ENCODE results near the gene PIBF1. TPM values are rescaled to one million over a fixed set of nuclear protein-coding genes. Genes with fewer than 3 reads are reported as not detected.
"Not testable (repeated sequence)": the region's sequence is repeated elsewhere in the genome, so short reads cannot be mapped to it uniquely, and the experiment has no call there.

PIBF1 gene
- 10 to 100 TPM; 23.0 to 27.2 TPM for total RNA-seq
- long read RNA-seq, donor 1, partial matches to known transcripts: 1 of 3 reads
- long read RNA-seq, donor 1, other reads (novel, unspliced or antisense): 1 of 3 reads
- long read RNA-seq, donor 2, partial matches to known transcripts: 6 of 15 reads
- long read RNA-seq, donor 2, other reads (novel, unspliced or antisense): 5 of 15 reads

DNA sequence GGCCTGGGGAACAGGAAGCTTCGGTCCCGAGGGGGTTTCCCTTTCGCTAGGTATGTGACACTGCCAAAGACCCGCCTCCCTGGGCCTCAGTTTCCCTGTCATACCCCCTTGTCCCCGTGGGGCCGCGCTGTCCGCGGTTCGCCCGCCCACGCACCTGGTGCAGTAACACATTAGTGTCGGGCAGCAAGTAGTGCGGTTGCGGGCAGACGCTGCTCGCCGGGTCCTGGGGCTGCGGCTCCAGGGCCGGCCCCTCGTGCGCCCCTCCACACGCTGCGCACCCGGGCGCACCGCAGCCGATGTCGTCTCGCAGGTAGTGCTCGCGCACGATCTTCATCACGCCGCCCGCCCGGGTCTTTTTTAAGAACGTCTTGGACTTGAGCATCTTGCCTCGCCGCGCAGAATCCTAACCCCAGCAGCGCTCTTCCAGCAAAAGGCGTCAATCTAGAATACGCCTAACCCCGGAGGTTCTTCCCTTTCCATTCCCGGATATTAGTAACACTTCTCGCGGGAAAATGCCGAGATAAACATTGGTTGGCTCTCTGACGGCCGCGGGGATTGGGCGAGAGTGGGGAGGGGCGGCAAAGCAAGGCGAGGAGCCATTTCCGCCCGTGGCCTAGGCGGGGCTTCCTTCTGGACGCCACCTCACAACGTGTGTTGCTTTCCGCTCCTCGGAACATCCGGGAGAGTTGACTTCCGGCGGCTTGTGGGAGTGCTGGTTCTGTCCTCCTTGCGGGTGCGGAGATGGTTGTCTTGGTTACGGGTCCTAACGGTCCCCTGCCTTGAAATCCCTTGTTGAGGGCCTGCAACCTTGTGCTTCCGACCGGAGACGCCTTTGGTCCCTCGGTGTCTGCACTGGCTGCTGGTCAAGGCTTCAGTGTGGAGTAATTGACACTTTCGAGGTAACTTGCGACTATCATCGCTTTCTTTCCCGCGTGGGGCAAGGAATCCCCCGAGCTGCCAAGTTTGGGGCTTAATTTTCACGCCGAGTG, at the start of gene PIBF1, which contains the start of gene DIS3:
Gene PIBF1, plus strand, starts transcription at position 683 of the 989 bp plus-strand sequence. CDS start 1,337 bp downstream, outside the sequence.
Gene DIS3, minus strand, starts transcription at position 450 of the 989 bp plus-strand sequence. Its CDS starts 68 bp downstream, at position 382.
- intact Hi-C loops (cut with DNase I): no loop called here

DNA sequence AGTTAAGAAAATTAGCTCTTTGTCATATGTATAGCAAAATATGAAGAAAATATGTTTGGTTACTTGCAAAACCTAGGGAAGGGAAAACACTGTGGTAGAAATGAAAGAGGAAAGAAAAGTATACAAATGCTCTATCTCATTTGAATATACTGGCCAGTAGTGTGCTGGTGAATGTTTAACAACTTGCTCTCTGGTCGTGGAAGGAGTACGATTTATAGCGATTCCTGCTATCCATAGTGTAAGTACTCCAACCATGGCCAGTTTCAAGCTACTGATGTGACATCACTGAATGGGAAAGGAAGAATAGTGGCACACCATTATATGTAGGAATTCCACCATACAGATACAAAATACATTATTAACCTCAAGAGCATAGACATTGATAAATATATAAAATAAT, 44.9 kb upstream of the PIBF1 start:
- no peak for DNase-seq (ENCODE audit: low spot score)
- intact Hi-C loops (cut with DNase I): no loop called here

More for the DNA sequence above, at the start of gene PIBF1, which contains the start of gene DIS3:
- peak; percentile 99 for DNase-seq (ENCODE audit: low spot score)

- DNase-seq (ENCODE audit: low spot score): no peak
- intact Hi-C loops (cut with DNase I): no loop called here
Measured at GRCh38 chr13:72740015-72740414, 41.9 kb upstream of the PIBF1 start.

- intact Hi-C loops (cut with DNase I): no loop called here
- DNase-seq (ENCODE audit: low spot score): no peak
Measured at GRCh38 chr13:72745260-72745659, 36.7 kb upstream of the PIBF1 start.

- intact Hi-C loops (cut with DNase I): no loop called here
Measured at GRCh38 chr13:72751220-72751619, 30.7 kb upstream of the PIBF1 start.

DNA sequence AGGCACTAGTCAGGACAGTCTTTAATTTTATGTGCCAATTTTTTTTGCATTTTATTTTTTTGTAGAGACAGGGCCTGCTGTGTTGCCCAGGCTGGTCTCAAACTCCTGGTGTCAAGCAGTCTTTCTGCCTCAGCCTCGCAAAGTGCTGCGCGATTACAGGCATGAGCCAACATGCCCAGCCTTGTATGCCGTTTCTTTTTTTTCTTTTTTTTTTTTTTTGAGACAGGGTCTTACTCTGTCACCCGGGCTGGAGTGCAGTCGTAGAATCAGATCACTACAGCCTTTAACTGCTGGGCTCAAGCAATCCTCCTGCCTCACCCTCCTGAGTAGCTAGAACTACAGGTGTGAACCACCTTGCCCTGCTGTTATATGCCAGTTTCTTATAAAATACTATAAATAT, 27.8 kb upstream of the PIBF1 start:
- intact Hi-C loops (cut with DNase I): no loop called here
- DNase-seq (ENCODE audit: low spot score): no peak

More at GRCh38 chr13:72751220-72751619, 30.7 kb upstream of the PIBF1 start:
- no peak for DNase-seq (ENCODE audit: low spot score)

GRCh38 chr13:72757792-72758535, 24.0 kb upstream of the PIBF1 start:
- intact Hi-C loops (cut with DNase I): no loop called here
- DNase-seq (ENCODE audit: low spot score): no peak

GRCh38 chr13:72760189-72760588, 21.7 kb upstream of the PIBF1 start:
- intact Hi-C loops (cut with DNase I): no loop called here
- DNase-seq (ENCODE audit: low spot score): no peak

GRCh38 chr13:72763411-72763810, 18.5 kb upstream of the PIBF1 start:
- intact Hi-C loops (cut with DNase I): no loop called here
- DNase-seq (ENCODE audit: low spot score): no peak

DNA sequence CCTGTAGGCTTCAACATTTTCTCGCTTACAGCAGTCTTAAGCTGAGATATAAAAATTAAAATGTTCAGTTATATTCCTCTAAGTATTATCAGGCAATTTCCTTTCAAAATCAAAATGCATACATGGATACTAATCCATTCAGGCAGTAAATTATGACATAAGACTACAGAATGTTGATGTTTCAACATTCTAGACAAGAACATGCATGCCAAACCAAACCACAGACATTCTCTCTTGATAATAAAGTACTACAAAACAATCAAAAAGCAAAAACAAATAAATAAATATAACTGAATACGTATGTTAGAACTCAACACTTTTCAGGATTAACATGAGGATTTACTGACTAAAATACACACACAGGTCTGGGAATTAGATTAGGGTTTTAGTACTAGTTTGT, 7.9 kb upstream of the PIBF1 start:
- DNase-seq (ENCODE audit: low spot score): no peak
- intact Hi-C loops (cut with DNase I): no loop called here

- DNase-seq (ENCODE audit: low spot score): no peak
- intact Hi-C loops (cut with DNase I): no loop called here
Measured at GRCh38 chr13:72782717-72783116, 784 bp downstream of the PIBF1 start.

GRCh38 chr13:72784679-72785078, 2.7 kb downstream of the PIBF1 start:
- intact Hi-C loops (cut with DNase I); DNase-seq (ENCODE audit: low spot score): not testable (repeated sequence)

DNA sequence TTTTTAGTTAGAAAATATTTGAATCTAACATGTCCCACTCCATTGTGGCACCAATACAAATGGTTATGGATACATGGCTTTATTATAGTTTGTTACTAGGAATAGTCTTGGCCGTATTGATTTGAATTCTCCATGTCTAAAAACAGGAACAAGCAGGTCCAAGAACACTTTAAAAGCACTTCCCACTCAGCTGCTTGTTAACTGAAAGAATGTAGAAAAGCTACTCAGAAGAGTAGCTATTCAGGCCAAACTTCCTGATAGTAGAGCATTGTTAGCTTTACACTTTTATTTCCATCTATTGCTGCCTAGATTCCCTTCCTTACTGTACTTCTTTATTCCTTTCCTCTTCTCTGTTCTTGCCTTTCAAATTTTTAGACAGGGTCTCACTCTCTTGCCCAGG, 6.9 kb downstream of the PIBF1 start:
- DNase-seq (ENCODE audit: low spot score): no peak
- intact Hi-C loops (cut with DNase I): no loop called here

DNA sequence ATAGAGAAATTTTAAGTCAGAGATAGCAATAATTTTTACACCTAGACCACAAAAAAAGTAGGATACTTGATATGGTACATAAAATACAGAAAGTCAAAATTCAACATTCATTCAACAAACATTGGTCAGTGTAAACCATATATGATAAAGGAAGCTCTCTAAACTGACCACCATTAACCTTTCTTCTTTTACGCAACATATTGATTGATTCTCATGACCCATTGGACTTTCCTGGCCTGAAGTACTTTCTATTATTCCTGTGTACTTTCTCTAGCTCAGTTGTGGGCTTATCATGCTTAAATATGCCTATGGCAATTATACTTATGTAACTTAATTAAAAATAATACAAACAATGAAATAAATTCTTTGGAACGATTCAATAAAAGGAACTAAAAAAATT, 10.7 kb downstream of the PIBF1 start:
- DNase-seq (ENCODE audit: low spot score): no peak
- intact Hi-C loops (cut with DNase I): no loop called here

GRCh38 chr13:72798817-72799216, 16.9 kb downstream of the PIBF1 start:
- intact Hi-C loops (cut with DNase I): no loop called here
- DNase-seq (ENCODE audit: low spot score): no peak

GRCh38 chr13:72804301-72804700, 22.4 kb downstream of the PIBF1 start:
- DNase-seq (ENCODE audit: low spot score): no peak
- intact Hi-C loops (cut with DNase I): no loop called here

DNA sequence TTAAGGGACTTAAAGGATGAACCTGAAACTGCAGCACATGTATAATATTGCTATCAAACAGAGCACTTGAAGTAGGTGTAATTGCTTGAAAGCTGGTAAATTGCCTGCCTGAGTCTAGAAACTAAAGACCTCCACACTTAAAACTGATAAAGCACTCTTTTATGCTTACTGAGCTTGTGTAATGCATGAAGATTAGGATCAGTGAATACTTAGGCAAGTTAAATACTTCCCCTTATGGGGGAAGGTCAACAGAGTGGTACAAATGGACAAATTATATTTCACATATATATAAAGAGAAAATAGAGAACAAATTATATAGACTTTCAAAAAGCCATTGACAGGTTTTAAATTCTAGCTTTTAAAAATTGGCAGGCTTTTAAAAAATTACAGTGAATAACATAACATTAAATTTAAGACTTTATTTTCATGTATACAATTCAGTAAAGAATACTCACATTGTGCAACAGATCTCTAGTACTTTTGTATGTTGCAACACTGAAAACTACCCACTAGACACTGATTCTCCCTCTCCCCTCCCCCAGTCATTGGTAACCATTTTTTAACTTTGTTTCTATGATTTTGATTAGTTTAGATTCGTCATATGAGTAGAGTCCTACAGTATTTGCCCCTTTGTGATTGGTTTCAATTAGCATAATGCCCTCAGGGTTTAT, 23.9 kb downstream of the PIBF1 start:
- no peak for DNase-seq (ENCODE audit: low spot score)
- intact Hi-C loops (cut with DNase I): no loop called here

DNA sequence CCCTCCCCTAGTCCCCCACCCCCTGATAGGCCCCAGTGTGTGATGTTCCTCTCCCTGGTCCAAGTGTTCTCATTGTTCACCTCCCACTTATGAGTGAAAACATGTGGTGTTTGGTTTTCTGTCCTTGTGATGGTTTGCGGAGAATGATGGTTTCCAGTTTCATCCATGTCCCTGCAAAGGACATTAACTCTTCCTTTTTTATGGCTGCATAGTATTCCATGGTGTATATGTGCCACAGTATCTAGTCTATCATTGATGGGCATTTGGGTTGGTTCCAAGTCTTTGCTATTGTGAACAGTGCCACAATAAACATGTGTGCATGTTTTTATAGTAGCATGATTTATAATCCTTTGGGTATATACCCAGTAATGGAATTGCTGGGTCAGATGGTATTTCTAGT, 24.6 kb downstream of the PIBF1 start:
- intact Hi-C loops (cut with DNase I); DNase-seq (ENCODE audit: low spot score): not testable (repeated sequence)

- intact Hi-C loops (cut with DNase I): no loop called here
Measured at GRCh38 chr13:72808917-72809500, 27.1 kb downstream of the PIBF1 start.

More at GRCh38 chr13:72808917-72809500, 27.1 kb downstream of the PIBF1 start:
- DNase-seq (ENCODE audit: low spot score): no peak
